RWPE2 (cell line): ENCODE measurements around the gene UQCRH.
"Not testable (repeated sequence)": the region's sequence is repeated elsewhere in the genome, so short reads cannot be mapped to it uniquely, and the experiment has no call there.

Experiments used
- ATAC-seq: fragments of 200-7000 bp; cut with Tn5 transposase; 3 replicates; pipeline ENCODE4 v1.9.1; 2021; ENCODE audit warnings: low read depth
- DNase-seq: peaks from one replicate; pipeline ENCODE4 v3.0.0-alpha.2; 2020; ENCODE audit warnings: low spot score
- H3K27ac ChIP-seq: fragments of 450-650 bp; 2 replicates; pipeline ENCODE4 v1.5.1; 2017; ENCODE audit warnings: mild to moderate bottlenecking; ENCODE audit not compliant: poor library complexity, severe bottlenecking
- H3K27me3 ChIP-seq: fragments of 250-450 bp; sonication (Bioruptor Pico); 2 replicates; pipeline ENCODE4 v1.5.1; 2021; ENCODE audit warnings: mild to moderate bottlenecking, moderate library complexity; ENCODE audit not compliant: insufficient read depth, poor library complexity, severe bottlenecking
- H3K36me3 ChIP-seq: fragments of 250-450 bp; sonication (Bioruptor Pico); 2 replicates; pipeline ENCODE4 v1.5.1; 2020; ENCODE audit warnings: low read depth, mild to moderate bottlenecking, moderate library complexity
- H3K4me1 ChIP-seq: fragments of 250-450 bp; sonication (Bioruptor Pico); 2 replicates; pipeline ENCODE4 v1.5.1; 2021; ENCODE audit warnings: mild to moderate bottlenecking, moderate library complexity; ENCODE audit not compliant: insufficient read depth, poor library complexity, severe bottlenecking
- H3K4me3 ChIP-seq: fragments of 250-450 bp; sonication (Bioruptor Pico); 2 replicates; pipeline ENCODE4 v1.5.1; 2021; ENCODE audit warnings: mild to moderate bottlenecking, moderate library complexity; ENCODE audit not compliant: severe bottlenecking
- H3K9me3 ChIP-seq: fragments of 250-450 bp; sonication (Bioruptor Pico); 2 replicates; pipeline ENCODE4 v1.5.1; 2021; ENCODE audit warnings: mild to moderate bottlenecking, moderate library complexity; ENCODE audit not compliant: severe bottlenecking
- CTCF ChIP-seq: fragments of 450-650 bp; IDR thresholded peaks from one replicate; pipeline ENCODE4 v1.5.1; 2017; ENCODE audit warnings: mild to moderate bottlenecking, moderate library complexity; ENCODE audit not compliant: poor library complexity, severe bottlenecking

Gene UQCRH

GRCh38 chr1:46331786-46332540 lies 28.5 kb downstream of the UQCRH start:
- not testable (repeated sequence) for DNase-seq, H3K4me1 ChIP-seq, H3K9me3 ChIP-seq, H3K36me3 ChIP-seq, H3K4me3 ChIP-seq, H3K27ac ChIP-seq, H3K27me3 ChIP-seq, ATAC-seq

- TF ChIP-seq CTCF = peak; percentile 58
- peak; percentile 73 for ATAC-seq
- H3K4me3 ChIP-seq = no peak overlapping the region
- no peaks in the 10 kb centered on the region for H3K4me1 ChIP-seq
- H3K27ac ChIP-seq = no peak overlapping the region
- H3K27me3 ChIP-seq = no peaks in the 10 kb centered on the region
- H3K36me3 ChIP-seq = no peaks in the 10 kb centered on the region
- no peaks in the 10 kb centered on the region for H3K9me3 ChIP-seq
- DNase-seq = no peak
Measured at GRCh38 chr1:46333300-46334029, 30.0 kb downstream of the UQCRH start.

GRCh38 chr1:46334030-46334384 lies 30.5 kb downstream of the UQCRH start:
- Histone ChIP-seq H3K9me3 (no peaks in the 10 kb centered on the region), H3K4me3 (no peak overlapping the region), H3K36me3 (no peaks in the 10 kb centered on the region), H3K4me1 (peaks cover 3% of the 10 kb centered on the region), H3K27ac (no peak overlapping the region), H3K27me3 (no peaks in the 10 kb centered on the region)
- TF ChIP-seq CTCF = no peak
- DNase-seq (no peak), ATAC-seq (no peak)

- Histone ChIP-seq H3K27me3 (no peaks in the 10 kb centered on the region), H3K9me3 (no peaks in the 10 kb centered on the region), H3K27ac (no peak overlapping the region), H3K36me3 (no peaks in the 10 kb centered on the region), H3K4me3 (no peak overlapping the region), H3K4me1 (peaks cover 10% of the 10 kb centered on the region)
- no peak for TF ChIP-seq CTCF
- DNase-seq = no peak
- no peak for ATAC-seq
Measured at GRCh38 chr1:46335081-46335480, 31.6 kb downstream of the UQCRH start.

- DNase-seq, ATAC-seq, H3K27ac ChIP-seq, H3K27me3 ChIP-seq, H3K36me3 ChIP-seq, H3K4me1 ChIP-seq, H3K4me3 ChIP-seq, H3K9me3 ChIP-seq: not testable (repeated sequence)
Measured at GRCh38 chr1:46337409-46337808, 33.9 kb downstream of the UQCRH start.
